SU-DHL-6 (cell line): ENCODE data around the gene EPX.

ENCODE experiments used
- H2AFZ ChIP-seq: fragments of 200-600 bp; sonication (generic); 2 replicates; pipeline ENCODE4 v1.6.1; 2014; ENCODE audit warnings: low read depth, mild to moderate bottlenecking, moderate library complexity, mixed read lengths, antibody characterized with exemption, low read length; ENCODE audit not compliant: severe bottlenecking
- H3F3A ChIP-seq: fragments of 200-600 bp; shearing (Covaris generic); 2 replicates; pipeline ENCODE4 v1.6.0; 2016; ENCODE audit warnings: antibody characterized with exemption, mild to moderate bottlenecking; ENCODE audit not compliant: insufficient read depth
- H3K27ac ChIP-seq: fragments of 200-600 bp; sonication (generic); 2 replicates; pipeline ENCODE4 v1.5.1; 2016; ENCODE audit warnings: low read depth, mild to moderate bottlenecking, low read length, moderate library complexity, mixed read lengths
- H3K27me3 ChIP-seq: fragments of 200-600 bp; sonication (generic), shearing (Covaris generic); 2 replicates; pipeline ENCODE4 v1.6.0; 2014; ENCODE audit warnings: mild to moderate bottlenecking, low read length
- H3K36me3 ChIP-seq: fragments of 200-600 bp; sonication (generic); 2 replicates; pipeline ENCODE4 v1.6.1; 2014; ENCODE audit warnings: mild to moderate bottlenecking, low read length, mixed read lengths
- H3K4me2 ChIP-seq: fragments of 300-600, 200-600 bp; shearing (Covaris generic), sonication (generic); 2 replicates; pipeline ENCODE4 v1.6.0; 2014; ENCODE audit warnings: low read length, low read depth, mild to moderate bottlenecking; ENCODE audit not compliant: poor library complexity, severe bottlenecking
- H3K4me3 ChIP-seq: fragments of 200-600 bp; sonication (generic); 2 replicates; pipeline ENCODE4 v1.5.1; 2014; ENCODE audit warnings: antibody characterized with exemption, low read length, mild to moderate bottlenecking, mixed read lengths; ENCODE audit not compliant: insufficient read depth, poor library complexity, severe bottlenecking
- H3K79me2 ChIP-seq: fragments of 200-600 bp; sonication (generic); 2 replicates; pipeline ENCODE4 v1.6.1; 2014; ENCODE audit warnings: mild to moderate bottlenecking, low read length, moderate library complexity; ENCODE audit not compliant: insufficient read depth
- H3K9ac ChIP-seq: fragments of 200-600 bp; sonication (generic); 2 replicates; pipeline ENCODE4 v1.7.0; 2014; ENCODE audit warnings: mild to moderate bottlenecking, low read length
- H3K9me2 ChIP-seq: fragments of 200-600 bp; sonication (generic); replicated peaks from 2 replicates; pipeline ENCODE4 v1.6.1; 2014; ENCODE audit warnings: low read length; ENCODE audit not compliant: insufficient read depth
- H3K9me3 ChIP-seq: fragments of 200-600 bp; sonication (generic); 2 replicates; pipeline ENCODE4 v1.6.1; 2014; ENCODE audit warnings: low read length, mixed read lengths; ENCODE audit not compliant: insufficient read depth
- H4K20me1 ChIP-seq: fragments of 200-600 bp; sonication (generic); 2 replicates; pipeline ENCODE4 v1.6.1; 2014; ENCODE audit warnings: low read depth, mild to moderate bottlenecking, antibody characterized with exemption, low read length, moderate library complexity, mixed read lengths
- EZH2phosphoT487 ChIP-seq: fragments of 200-600 bp; sonication (generic), shearing (Covaris generic); conservative IDR thresholded peaks from 2 replicates; pipeline ENCODE4 v1.6.1; 2018; ENCODE audit warnings: mild to moderate bottlenecking, antibody characterized with exemption, low read length, moderate library complexity, mixed read lengths
- TF ChIP-seq, protein P1 (sequence below): fragments of 200-600 bp; sonication (generic); IDR thresholded peaks from one replicate; pipeline ENCODE4 v1.5.1; 2017; ENCODE audit warnings: antibody characterized with exemption, mild to moderate bottlenecking, low read length, moderate library complexity; ENCODE audit not compliant: insufficient read depth, poor library complexity, severe bottlenecking

Gene EPX

DNA sequence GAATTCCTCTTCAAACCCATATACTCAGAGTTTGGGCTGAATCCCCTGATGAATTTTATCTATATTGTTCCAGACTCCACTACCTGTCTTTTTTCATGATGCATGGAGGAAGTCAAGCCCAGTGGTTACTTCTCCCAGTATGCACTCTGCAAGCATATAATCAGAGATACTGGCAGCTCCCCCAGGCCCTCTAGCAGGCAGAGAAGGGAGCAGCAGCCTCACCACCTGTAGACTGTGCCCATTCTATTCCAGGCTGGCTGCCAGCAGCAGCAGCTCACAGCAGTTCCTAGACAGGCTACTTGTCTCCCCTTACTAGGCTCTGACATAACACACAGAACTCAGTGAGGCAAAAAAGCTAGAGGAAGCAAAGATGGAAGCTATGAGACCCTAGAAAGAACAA lies 23.2 kb downstream of the EPX start:
- Histone ChIP-seq H3K4me3 (no peak overlapping the region), H3K9ac (no peak overlapping the region), H3K27ac (no peak overlapping the region), H4K20me1 (no peaks in the 10 kb centered on the region), H3K27me3 (no peaks in the 10 kb centered on the region), H3K9me2 (no peaks in the 10 kb centered on the region), H3K36me3 (no peaks in the 10 kb centered on the region), H3K79me2 (no peaks in the 10 kb centered on the region), H3K9me3 (no peaks in the 10 kb centered on the region), H3K4me2 (no peak overlapping the region), H2AFZ (no peak overlapping the region), H3F3A (no peaks in the 10 kb centered on the region)
- no peak for TF ChIP-seq EZH2phosphoT487
- TF ChIP-seq, protein P1, sequence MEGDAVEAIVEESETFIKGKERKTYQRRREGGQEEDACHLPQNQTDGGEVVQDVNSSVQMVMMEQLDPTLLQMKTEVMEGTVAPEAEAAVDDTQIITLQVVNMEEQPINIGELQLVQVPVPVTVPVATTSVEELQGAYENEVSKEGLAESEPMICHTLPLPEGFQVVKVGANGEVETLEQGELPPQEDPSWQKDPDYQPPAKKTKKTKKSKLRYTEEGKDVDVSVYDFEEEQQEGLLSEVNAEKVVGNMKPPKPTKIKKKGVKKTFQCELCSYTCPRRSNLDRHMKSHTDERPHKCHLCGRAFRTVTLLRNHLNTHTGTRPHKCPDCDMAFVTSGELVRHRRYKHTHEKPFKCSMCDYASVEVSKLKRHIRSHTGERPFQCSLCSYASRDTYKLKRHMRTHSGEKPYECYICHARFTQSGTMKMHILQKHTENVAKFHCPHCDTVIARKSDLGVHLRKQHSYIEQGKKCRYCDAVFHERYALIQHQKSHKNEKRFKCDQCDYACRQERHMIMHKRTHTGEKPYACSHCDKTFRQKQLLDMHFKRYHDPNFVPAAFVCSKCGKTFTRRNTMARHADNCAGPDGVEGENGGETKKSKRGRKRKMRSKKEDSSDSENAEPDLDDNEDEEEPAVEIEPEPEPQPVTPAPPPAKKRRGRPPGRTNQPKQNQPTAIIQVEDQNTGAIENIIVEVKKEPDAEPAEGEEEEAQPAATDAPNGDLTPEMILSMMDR: no peak

DNA sequence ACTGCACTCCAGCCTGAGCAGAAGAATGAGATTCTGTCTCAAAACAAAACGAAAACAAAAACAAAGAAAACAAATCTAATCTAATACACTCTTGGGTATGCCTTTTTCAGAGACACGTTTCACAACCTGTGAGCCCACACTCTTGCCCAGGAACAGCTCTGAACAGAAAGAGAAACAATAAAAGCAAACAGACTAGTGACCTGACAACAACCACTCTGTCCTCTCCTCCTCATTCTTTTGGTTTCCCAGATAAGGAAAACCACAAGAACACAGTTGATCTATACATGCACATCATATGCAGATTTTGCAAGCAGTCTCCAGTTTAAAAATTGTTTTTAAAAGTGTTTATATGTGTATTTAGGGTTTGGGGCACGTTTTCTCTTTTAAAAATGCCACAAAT lies 25.2 kb downstream of the EPX start:
- H3K36me3 ChIP-seq: no peaks in the 10 kb centered on the region
- no peaks in the 10 kb centered on the region for H4K20me1 ChIP-seq
- no peak overlapping the region for H3K27ac ChIP-seq
- H3K4me2 ChIP-seq: no peak overlapping the region
- no peak for TF ChIP-seq EZH2phosphoT487
- TF ChIP-seq, protein P1: no peak
- H3K27me3 ChIP-seq: no peaks in the 10 kb centered on the region
- no peak overlapping the region for H2AFZ ChIP-seq
- H3K9ac ChIP-seq: no peak overlapping the region
- H3K4me3 ChIP-seq: no peak overlapping the region
- no peaks in the 10 kb centered on the region for H3F3A ChIP-seq
- no peaks in the 10 kb centered on the region for H3K9me2 ChIP-seq
- no peaks in the 10 kb centered on the region for H3K79me2 ChIP-seq
- H3K9me3 ChIP-seq: no peaks in the 10 kb centered on the region

DNA sequence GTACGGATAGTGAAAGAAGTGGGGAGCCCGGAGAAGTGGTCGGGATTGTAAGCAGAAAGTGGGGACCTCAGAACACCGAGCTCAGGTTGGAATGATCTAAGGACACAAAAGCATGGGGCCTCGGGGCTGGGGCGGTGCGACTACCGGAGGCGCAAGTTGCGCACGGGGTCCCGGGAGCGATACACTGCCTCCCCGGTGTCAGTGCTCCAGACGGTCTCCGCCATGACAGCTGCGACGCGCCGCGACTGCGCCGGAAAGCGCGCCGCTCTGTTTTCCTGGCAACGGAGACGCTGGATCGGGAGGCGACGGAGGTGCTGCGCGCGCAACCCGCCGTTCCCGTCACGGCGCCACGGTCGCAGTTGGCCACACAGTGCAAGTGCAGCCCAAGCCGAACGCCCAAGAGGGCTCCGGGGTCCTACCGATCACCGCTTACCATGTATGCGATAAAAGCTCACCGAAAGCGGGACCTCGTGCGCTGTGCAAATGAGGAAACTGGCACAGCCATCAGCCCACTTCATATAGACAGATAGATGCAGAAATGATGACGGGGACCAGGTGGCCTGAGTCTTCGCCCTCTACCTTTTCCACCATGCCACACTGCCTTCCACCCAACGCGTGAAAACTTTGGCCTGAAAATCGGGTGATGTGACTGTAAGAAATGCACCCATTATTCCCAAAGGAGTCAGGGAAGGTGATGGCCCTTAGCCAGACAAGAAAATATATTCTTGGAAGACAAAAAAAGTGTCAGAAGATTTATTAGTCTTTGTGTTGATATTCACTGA lies 26.7 kb downstream of the EPX start, which contains the start of gene MKS1:
TSS of gene MKS1 (minus strand) at position 249 of the 782 bp plus-strand sequence. CDS start at position 224, 25 bp downstream.
- Histone ChIP-seq H3F3A (no peaks in the 10 kb centered on the region), H3K4me3 (peak within 1 kb of the TSS; percentile 41), H3K36me3 (no peaks in the 10 kb centered on the region), H3K79me2 (no peaks in the 10 kb centered on the region), H3K9me3 (no peaks in the 10 kb centered on the region), H3K9ac (peak within 1 kb of the TSS; percentile 36; the same call in 1 of the 2 replicates), H4K20me1 (no peaks in the 10 kb centered on the region), H3K9me2 (no peaks in the 10 kb centered on the region), H2AFZ (peak within 1 kb of the TSS; percentile 87), H3K27ac (no peak within 1 kb of the TSS), H3K4me2 (peak within 1 kb of the TSS; percentile 59), H3K27me3 (no peaks in the 10 kb centered on the region)
- TF ChIP-seq EZH2phosphoT487: no peak
- TF ChIP-seq, protein P1: no peak
